Uterus (tissue), 2 donors: ENCODE measurements around the gene AP1S1.

Experiments
- POLR2A ChIP-seq, 2 donors: fragments of 450-650 bp; IDR thresholded peaks; one replicate each; pipeline ENCODE4 v1.6.1; 2016; ENCODE audit warnings: antibody characterized with exemption in 2 of 2, mild to moderate bottlenecking in 1 of 2, moderate library complexity in 1 of 2
- TF ChIP-seq, protein P1 (sequence below), 4 experiments: fragments of 200-600 bp in 2 of 4; fragments of 450-650 bp in 2 of 4; sonication (generic) in 2 of 4; IDR thresholded peaks; one replicate each; pipeline ENCODE4 v1.5.1; 2016 to 2019; ENCODE audit warnings: antibody characterized with exemption in 4 of 4, mild to moderate bottlenecking in 2 of 4, moderate library complexity in 1 of 4

DNA sequence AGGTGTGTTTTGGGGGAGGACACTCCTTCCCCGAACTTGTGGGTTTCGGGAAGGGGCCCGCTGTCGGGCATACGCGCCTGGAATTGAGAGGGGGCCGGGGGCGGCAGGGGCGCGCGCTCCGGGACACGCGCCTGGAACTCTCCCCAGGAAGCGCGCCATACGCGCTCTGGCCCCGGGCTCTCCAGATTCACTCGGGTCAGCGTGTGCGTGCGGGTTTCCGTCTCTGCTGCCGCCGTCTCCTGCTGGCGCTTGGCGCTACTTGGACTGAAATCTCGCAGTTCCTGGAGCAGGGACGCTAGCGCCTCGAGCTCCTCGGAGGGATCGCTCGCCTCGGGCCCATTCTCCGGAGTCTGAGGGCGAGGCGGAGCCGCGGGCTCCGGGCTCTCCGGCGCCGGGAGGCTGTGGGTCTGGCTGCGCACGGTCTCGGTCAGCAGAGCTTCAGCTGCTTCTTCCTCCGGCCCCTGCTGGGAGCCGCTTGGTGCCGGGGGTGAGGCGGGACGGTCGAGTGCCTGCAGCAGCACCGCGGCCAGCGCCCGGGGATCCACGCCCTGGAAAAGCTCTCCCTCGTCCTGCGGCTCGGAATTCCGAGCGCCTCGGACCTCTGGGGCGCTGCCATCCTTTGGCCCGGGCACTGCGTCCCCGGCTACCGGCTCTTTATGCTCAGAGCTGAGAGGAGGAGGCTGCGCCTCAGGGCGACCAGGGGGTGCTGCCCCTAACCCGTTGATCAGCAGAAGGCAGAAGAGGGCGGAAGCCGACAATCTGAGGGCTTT is 10.0 kb downstream of the AP1S1 start:
- no peak for TF ChIP-seq POLR2A (IDR thresholded peaks at IDR 0.05)
- TF ChIP-seq, protein P1, sequence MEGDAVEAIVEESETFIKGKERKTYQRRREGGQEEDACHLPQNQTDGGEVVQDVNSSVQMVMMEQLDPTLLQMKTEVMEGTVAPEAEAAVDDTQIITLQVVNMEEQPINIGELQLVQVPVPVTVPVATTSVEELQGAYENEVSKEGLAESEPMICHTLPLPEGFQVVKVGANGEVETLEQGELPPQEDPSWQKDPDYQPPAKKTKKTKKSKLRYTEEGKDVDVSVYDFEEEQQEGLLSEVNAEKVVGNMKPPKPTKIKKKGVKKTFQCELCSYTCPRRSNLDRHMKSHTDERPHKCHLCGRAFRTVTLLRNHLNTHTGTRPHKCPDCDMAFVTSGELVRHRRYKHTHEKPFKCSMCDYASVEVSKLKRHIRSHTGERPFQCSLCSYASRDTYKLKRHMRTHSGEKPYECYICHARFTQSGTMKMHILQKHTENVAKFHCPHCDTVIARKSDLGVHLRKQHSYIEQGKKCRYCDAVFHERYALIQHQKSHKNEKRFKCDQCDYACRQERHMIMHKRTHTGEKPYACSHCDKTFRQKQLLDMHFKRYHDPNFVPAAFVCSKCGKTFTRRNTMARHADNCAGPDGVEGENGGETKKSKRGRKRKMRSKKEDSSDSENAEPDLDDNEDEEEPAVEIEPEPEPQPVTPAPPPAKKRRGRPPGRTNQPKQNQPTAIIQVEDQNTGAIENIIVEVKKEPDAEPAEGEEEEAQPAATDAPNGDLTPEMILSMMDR (IDR thresholded peaks at IDR 0.05): no peak
